Measurements from ENCODE around the gene RELCH. TPM values are rescaled to one million over a fixed set of nuclear protein-coding genes. Genes with fewer than 3 reads are reported as not detected.
A peak's percentile ranks its signal among the peaks of the same experiment; 100 is the strongest.
"Not testable (repeated sequence)": the region's sequence is repeated elsewhere in the genome, so short reads cannot be mapped to it uniquely, and the experiment has no call there.

RELCH gene, protein sequence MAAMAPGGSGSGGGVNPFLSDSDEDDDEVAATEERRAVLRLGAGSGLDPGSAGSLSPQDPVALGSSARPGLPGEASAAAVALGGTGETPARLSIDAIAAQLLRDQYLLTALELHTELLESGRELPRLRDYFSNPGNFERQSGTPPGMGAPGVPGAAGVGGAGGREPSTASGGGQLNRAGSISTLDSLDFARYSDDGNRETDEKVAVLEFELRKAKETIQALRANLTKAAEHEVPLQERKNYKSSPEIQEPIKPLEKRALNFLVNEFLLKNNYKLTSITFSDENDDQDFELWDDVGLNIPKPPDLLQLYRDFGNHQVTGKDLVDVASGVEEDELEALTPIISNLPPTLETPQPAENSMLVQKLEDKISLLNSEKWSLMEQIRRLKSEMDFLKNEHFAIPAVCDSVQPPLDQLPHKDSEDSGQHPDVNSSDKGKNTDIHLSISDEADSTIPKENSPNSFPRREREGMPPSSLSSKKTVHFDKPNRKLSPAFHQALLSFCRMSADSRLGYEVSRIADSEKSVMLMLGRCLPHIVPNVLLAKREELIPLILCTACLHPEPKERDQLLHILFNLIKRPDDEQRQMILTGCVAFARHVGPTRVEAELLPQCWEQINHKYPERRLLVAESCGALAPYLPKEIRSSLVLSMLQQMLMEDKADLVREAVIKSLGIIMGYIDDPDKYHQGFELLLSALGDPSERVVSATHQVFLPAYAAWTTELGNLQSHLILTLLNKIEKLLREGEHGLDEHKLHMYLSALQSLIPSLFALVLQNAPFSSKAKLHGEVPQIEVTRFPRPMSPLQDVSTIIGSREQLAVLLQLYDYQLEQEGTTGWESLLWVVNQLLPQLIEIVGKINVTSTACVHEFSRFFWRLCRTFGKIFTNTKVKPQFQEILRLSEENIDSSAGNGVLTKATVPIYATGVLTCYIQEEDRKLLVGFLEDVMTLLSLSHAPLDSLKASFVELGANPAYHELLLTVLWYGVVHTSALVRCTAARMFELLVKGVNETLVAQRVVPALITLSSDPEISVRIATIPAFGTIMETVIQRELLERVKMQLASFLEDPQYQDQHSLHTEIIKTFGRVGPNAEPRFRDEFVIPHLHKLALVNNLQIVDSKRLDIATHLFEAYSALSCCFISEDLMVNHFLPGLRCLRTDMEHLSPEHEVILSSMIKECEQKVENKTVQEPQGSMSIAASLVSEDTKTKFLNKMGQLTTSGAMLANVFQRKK
- total RNA-seq (2014; rRNA removed; shearing (Covaris generic)) = 21.4 and 22.6 TPM in 2 replicates

DNA sequence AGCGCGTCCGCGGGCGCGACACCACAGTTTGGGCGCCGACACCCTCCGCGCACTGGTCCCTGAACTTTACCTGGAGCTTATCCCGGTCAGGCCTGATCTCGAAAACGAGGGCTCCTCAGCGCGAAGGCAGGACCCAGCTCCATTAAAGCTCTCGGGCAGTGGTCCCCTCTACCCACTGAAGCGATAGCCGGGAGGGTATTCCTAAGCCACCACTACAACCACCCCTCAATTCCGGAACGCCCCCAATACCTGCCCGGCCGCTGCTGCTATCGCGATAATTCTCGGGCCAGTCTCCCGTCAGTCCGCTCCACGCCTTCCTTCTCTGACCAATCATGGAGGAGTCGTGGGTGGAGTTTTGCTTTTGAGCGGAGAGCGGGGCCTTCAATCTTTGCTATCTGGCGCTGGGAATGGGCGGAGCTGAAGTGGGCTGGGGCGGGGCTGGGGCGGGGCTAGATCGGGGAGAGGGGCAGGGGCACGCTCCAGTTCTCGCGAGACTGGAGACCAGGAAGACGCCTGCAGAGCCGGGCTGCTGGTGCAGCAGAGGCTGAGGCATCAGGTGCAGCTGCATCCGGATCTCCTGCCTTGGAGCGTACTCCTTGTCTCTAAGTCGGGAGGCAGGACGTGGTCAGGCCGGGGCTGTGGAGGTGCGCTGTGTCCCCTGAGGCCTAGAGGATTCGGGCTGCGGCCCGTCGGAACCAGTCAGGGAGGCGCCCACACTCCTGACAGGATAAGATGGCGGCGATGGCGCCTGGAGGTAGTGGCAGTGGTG, at the start of gene RELCH, which contains the start of gene PIGN:
Gene RELCH, plus strand, starts transcription at position 482 of the 769 bp plus-strand sequence. Its CDS starts 251 bp downstream, at position 733.
Gene PIGN, minus strand, starts transcription at position 283 of the 769 bp plus-strand sequence. CDS start 25,703 bp downstream, outside the sequence.
- peak; percentile 95 for DNase-seq (ENCODE audit: low spot score)

DNA sequence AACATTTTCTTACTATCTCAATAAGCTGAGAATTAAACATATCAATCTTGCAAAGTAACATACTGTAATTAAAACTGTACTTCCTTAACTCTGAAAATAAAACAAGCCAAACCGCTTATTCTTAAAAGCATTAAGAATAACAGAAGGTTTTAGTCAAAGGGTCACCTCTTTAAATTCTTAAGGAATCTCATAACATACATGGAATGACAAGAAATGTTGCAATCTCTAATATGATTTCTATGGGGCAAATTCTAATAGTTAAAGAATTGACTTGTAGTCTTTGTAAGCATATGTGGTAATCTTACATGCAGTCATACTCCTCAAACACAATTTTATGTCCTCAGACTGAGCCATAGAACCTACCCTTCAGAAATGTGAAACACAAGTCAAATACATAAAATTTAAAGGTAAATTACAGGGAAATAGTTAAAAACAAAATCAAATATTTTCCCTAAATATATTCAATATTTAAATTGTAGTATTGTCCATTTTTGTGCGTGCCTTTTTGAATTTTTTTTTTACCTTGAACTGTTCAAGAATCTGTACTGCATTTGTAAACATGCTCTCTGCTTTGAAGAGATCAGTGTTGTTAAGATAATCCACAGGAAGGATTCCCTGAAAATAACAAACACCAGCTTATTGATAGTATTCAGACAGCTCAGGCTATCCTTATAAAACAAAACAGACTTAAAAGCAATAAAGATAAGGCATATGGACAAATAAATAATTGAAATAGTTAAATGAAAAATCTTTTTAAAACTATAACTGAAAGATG, 48.4 kb upstream of the RELCH start:
- no peak for DNase-seq (ENCODE audit: low spot score)

DNA sequence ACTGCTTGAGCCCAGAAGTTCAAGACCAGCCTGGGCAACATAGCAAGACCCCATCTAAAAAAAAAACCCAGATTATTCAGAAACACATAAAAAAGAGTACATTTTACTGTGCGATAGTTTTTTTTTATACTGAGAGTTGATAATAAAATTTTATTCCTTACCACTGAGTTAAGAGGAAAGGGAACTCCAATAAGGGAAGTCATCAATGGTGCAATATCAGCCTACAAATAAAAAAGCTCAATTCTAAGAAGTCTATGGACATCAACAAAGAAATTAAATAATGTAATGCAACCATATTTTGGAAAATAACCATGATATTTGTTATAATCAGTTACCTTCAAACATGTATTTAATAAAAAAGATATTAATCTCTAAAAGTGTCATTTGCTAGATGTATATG, 46.8 kb upstream of the RELCH start:
- no peak for DNase-seq (ENCODE audit: low spot score)

DNA sequence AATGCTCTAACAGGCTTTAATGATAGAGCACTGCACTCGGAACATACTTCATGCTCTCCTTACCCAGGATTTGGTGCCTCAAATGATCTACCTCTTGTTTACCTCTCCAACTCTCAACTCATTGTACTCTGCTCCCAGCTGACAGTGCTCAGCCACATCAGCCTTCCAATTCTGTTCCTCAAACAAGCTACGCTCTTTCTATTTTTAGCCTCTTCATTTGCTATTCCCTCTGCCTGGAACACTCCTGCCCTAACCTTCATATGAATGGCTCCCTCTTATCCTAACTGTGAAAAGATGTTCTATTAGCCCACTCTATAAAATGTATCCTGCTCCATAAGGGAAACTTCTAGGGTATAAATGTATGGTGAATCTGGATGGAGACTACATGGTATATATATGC, 42.7 kb upstream of the RELCH start:
- DNase-seq (ENCODE audit: low spot score) = no peak

DNA sequence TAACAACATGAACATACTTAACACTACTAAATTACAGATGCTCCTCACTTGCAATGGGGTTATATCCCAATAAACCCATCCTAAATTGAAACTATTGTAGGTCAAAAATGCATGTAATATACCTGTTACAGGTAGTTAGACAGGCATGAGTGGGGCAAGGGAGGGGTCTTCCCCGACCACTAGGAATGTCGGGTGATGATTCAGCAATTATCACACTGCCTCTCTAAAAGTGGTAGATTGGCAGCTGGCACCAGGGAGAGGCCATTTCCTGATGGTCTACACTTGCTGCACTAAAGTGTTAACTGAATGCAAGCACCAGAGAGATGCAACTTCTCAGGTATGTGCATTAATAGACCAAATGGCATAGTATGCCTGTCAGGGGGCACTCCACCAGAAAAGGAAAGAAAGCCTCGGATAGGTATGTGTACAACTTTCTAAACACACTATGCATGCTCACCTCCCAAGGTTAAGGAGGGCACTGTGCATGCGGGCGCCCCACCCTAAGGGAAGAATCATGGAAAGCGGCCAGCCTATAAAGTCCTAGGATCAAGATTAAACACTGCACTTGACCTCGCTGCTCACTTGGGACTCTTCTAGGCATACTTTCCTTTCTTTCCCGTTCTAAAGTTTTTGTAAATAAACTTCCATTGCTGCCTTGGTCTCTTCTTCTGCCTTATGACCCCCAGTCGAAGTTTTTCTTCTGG, 35.8 kb upstream of the RELCH start:
- DNase-seq (ENCODE audit: low spot score) = no peak

DNA sequence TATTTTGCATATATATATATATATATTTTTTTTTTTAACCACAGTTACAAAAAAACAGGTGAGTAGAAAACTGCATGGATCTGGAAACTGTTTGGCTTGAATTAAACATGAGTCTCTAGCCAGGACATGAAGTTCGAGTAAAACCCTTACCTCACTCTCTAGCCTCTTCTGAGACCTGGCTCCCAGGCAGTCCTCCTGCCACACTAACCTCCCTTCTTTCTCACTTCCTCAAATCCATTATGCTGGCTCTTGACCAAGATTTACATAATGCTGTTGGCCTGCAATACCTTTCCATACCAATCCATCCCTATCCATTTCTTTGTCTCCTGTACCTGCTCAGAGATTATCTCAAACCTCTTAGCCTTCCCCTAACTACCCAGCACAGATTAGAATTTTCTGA, 34.2 kb upstream of the RELCH start:
- no peak for DNase-seq (ENCODE audit: low spot score)

DNA sequence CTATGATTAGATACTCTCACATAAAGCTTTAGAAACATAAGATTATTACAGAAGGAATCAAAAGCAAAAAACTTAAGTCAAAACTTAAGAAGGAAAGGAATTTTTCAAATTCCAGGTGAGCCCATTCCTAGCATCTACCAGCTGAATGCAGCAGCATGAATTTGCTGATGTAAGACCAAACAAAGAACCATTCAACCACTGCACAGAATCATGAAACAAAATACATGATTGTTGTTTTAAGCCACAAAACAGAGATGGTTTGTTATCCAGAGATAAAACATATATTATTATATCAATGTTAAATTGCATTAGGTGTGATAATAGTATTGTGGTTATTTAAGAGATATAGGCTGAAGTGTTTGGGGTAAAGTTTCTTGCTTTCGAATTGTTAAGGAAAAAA, 29.2 kb upstream of the RELCH start:
- no peak for DNase-seq (ENCODE audit: low spot score)

DNA sequence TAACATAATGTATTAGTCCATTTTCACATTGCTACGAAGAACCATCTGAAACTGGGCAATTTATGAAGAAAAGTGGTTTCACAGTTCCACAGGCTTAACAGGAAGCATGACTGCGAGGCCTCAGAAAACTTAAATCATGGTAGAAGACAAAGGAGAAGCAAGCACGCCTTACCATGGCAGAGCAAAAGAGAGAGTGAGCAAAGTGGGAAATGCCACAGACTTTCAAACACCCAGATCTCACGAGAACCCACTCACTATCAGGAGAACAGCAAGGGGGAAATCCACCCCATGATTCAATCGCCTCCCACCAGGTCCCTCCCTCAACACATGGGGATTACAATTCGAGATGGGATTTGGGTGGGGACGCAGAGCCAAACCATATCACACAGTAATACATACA, 22.7 kb upstream of the RELCH start:
- no peak for DNase-seq (ENCODE audit: low spot score)

DNA sequence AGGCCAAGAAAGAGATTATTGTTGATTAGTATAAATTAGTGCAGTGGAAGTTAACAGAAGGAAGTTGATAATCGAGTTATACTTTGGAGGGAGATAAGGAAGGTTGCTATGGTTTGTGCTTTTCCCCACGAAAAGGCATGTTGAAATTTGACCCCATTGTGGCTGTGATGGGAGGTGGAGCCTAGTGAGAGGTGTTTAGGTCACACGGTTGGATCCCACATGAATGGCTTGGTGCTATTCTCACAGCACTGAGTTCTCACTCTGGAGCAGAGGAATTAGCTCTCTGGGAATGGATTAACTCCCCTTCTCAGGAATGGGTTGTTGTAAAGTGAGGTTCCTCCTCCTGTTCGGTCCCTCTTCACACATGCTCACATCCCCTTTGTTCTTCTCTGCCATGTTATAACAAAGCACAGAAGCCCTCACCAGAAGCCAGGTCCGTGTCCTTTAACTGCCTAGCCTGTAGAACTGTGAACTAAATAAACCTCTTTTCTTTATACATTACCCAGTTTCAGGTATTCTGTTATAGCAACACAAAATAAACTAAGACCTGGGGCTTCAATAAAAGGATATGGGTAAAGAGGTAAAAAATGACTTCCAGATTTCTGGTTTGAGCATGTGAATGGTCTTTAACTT, 22.1 kb upstream of the RELCH start:
- no peak for DNase-seq (ENCODE audit: low spot score)

DNA sequence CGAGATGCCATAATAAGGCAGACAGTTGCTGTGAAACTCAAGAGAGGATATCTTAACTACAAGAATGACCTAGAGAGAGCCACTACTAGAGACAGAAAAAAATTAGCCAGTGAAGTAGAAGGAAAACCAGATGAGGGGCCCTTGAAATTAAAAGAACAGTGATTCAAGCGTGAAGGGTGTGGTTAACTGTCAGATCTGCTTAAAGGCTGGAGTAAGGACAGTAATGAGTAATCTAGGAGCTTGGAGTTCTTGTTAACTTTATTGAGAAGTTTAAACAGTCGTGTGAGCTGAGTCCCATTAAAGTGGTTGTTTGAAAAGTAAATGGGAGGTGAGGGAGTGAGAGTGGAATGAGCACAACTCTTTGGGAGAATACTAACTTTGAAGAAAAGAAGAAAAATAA, 21.5 kb upstream of the RELCH start:
- no peak for DNase-seq (ENCODE audit: low spot score)

DNA sequence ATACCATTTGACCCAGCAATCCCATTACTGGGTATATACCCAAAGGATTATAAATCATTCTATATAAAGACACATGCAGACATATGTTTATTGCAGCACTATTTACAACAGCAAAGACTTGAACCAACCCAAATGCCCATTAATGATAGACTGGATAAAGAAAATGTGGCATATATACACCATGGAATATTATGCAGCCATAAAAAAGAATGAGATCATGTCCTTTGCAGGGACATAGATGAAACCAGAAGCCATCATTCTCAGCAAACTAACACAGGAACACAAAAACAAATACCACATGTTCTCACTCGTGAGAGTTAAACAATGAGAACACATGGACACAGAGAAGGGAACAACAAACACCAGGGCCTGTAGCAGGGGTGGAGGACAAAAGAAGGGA, 20.5 kb upstream of the RELCH start:
- DNase-seq (ENCODE audit: low spot score) = not testable (repeated sequence)

DNA sequence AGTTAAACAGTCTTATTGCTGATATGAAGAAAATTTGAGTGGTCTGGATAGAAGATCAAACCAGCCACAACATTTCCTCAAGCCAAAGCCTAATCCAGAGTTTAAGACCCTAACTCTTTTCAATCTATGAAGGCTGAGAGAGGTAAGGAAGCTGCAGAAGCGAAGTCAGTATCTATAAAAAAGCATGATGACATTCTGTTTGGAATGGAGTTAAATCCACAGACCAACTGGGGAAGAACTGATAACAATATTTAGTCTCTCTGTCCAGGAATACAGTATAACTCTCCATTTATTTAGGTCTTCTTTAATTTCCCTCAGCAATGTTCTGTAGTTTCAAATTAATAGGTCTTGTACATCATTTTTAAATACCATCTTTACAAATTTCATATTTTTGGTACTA, 16.2 kb upstream of the RELCH start:
- no peak for DNase-seq (ENCODE audit: low spot score)

DNA sequence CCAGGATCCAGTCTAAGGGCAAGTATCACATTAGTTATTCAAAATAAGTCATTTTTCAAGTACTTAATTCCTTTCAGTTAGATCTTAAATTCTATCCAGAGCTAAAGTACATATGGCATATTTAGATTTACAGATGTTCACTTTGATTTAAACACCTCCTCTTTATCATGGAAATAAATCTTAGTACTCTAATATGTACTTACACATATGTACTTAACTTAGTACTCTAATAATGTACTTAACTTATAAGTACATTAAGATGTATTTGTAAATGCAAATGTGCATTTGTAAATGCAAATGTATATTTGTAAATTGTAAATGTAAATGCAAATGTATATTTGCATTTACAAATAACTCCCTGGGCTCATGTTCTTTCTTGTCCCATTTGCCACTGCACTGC, 14.8 kb upstream of the RELCH start:
- no peak for DNase-seq (ENCODE audit: low spot score)

DNA sequence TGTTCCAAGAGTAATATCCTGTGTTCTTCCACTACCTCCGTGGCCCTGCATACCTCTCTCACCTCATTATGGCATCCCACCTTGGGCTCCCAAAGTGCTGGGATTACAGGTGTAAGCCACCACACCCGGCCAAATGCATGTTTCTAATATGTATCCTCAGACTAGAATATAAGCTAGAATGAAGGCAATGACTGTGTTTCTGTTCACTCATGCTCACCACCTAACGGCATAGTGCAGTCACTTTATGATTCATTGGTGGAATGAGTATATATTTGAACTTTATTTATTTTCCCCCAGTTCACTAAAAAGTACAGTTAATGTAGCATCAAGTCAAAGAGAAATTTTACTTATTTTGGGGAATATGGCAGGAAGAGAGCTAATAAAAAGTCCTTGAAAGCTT, 11.5 kb upstream of the RELCH start:
- no peak for DNase-seq (ENCODE audit: low spot score)

DNA sequence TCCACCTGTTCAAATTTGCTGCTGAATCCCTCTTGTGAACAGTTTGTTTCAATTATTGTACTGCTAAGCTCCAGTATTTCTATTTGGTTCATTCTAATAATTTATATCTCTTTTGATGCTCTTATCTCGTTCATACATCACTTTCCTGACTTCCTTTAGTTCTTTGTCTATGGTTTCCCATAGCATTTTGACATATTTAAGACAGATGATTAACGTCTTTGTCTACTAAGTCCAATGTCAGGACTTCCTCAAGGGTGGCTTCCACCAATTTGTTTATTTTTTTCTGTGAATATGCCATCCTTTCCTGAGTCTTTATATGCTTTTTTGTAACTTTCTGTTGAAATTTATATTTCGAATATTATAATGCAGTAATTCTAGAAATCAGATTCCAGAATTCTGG, 9.8 kb upstream of the RELCH start:
- no peak for DNase-seq (ENCODE audit: low spot score)

DNA sequence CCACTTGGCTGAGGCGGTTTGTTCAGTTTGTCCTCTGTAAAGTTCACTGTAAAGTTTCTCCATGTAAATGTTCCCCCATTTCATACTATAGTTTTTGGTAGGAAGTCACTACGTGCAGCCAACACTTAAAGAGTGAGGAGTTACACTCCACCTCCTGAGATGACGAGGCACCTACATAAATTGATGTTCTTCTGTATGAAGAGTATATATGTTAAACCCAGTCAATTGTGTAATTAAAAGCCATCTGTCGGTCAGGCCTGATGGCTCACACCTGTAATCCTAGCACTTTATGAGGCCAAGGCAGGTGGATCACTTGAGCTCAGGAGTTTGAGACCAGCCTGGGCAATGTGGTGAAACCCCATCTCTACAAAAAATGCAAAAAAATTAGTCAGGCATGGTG, 7.8 kb upstream of the RELCH start:
- no peak for DNase-seq (ENCODE audit: low spot score)

DNA sequence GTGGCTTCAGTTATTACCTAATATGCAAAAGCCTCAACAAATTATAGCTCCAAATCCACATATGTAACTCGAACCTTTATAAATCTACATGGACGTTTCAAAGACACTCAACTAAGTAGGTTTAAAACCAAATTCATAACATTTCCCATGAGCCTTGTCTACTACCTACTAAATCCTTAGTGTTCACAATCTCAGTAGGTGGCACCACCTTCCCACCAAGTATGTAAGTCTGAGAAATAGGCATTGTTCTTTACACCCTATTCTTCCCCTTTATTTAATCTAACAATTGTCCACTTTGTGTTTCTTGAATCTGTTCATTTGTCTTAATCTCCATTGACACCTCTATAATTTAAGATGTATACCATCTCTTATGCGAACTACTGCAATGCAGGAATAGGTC, 4.8 kb upstream of the RELCH start:
- DNase-seq (ENCODE audit: low spot score) = no peak

DNA sequence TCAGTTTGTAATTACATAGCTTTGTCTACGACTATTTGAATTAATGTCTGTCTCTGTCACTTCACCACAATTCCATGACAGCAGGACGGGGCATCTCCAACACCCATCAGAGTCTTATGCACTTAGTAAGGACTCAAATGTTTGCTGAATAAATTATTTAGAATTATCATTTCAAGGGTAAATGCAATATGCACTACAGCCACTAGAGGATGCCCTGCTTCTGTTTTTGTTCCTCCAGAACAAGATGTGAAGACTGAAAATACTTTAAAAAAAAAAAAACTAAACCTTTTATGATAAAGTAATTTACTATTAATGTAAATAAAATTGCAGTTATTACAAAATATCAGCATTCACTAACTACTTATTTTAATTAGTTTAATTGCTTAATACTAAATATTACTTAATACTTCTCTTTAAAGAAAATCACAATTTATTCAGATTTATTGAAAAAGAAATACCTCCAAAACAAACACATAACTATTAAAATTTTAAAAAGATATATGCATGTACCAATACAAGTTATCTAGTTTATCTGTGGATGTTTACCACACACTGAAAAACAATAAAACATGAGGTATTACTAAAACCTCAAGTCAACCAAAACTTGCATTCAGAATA, 3.4 kb upstream of the RELCH start:
- peak; percentile 65 for DNase-seq (ENCODE audit: low spot score)

DNA sequence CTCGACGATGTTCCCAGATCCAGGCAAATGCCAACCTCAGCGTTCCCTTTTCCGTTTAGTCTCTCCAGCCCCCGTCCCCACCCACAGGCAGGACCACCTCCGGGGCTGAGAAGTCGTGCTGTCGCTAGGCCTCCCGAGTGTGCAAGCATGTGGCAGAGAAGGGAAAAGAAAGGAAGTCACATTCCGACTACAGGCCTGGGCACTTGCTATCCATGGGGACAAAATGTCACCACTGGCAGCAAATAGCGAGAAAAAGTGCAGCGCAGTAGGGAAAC, 619 bp upstream of the RELCH start:
- DNase-seq (ENCODE audit: low spot score) = no peak

Measured in HT-29 (cell line).